ENCODE data around the gene PRSS53.

The PRSS53 gene

GRCh38 chr16:31036691-31037090 lies 52.1 kb downstream of the PRSS53 start:
- no peak for DNase-seq

GRCh38 chr16:31033709-31034492 lies 54.8 kb downstream of the PRSS53 start:
- peak; percentile 92 for DNase-seq

Data from activated CD8-positive, alpha-beta memory T cell treated with anti-CD3 and anti-CD28 coated beads for 24 hours (primary cell).